Peyer's patch (tissue), 4 donors: Measurements from ENCODE around the gene INPP5A.

ENCODE experiments used
- CTCF ChIP-seq, 6 experiments: fragments of 450-650 bp in 4 of 6; fragments of 200-600 bp in 2 of 6; sonication (generic) in 1 of 6; IDR thresholded peaks; one replicate each; pipeline ENCODE4 v1.5.1; 2017 to 2019; ENCODE audit warnings: antibody characterized with exemption in 6 of 6, mild to moderate bottlenecking in 3 of 6, moderate library complexity in 1 of 6
- POLR2A ChIP-seq, 2 donors: fragments of 450-650 bp; IDR thresholded peaks; one replicate each; pipeline ENCODE4 v1.5.1; 2017; ENCODE audit warnings: antibody characterized with exemption in 2 of 2, mild to moderate bottlenecking in 2 of 2, moderate library complexity in 2 of 2

GRCh38 chr10:132599732-132600131 is 62.1 kb downstream of the INPP5A start:
- TF ChIP-seq CTCF (IDR thresholded peaks at IDR 0.05) (no peak), POLR2A (IDR thresholded peaks at IDR 0.05) (no peak)
